ENCODE results near the gene GRID2. TPM values are rescaled to one million over a fixed set of nuclear protein-coding genes. Genes with fewer than 3 reads are reported as not detected.
"Not testable (repeated sequence)": the region's sequence is repeated elsewhere in the genome, so short reads cannot be mapped to it uniquely, and the experiment has no call there.

The GRID2 gene
- polyA plus RNA-seq, 3 donors: 3.3 to 6.3 (median 4.8) TPM

DNA sequence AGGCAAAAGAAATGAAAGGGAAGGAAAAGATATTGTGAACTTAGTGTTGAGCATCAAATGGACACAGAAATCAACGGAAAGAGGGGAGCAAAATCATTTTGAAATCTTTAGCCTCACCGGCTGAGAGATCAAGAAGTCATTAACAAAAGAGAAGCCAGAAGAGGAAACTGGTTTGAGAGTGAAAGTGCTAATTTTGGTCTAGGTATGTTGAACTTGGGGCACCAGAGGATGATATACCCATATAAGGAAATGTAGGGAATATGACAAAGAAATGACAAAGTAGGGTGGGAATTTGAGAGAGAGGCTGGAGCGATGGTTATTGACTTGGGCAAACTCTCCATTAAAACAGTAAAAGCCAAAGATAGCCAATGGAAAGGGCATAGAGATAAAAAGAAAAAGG is 1341.4 kb downstream of the GRID2 start:
- DNase-seq (ENCODE audit: extremely low read depth in 1 of 11, low read depth in 9 of 11, low spot score in 4 of 11): no peak

- DNase-seq (ENCODE audit: extremely low read depth in 1 of 11, low read depth in 9 of 11, low spot score in 4 of 11): no peak
These were observed 1342.6 kb downstream of the GRID2 start for GRCh38 chr4:93646233-93646930.

GRCh38 chr4:93648258-93648657 is 1344.5 kb downstream of the GRID2 start:
- no peak for DNase-seq (ENCODE audit: extremely low read depth in 1 of 11, low read depth in 9 of 11, low spot score in 4 of 11)

GRCh38 chr4:93649828-93650227 is 1346.1 kb downstream of the GRID2 start:
- DNase-seq (ENCODE audit: extremely low read depth in 1 of 11, low read depth in 9 of 11, low spot score in 4 of 11): no peak

DNA sequence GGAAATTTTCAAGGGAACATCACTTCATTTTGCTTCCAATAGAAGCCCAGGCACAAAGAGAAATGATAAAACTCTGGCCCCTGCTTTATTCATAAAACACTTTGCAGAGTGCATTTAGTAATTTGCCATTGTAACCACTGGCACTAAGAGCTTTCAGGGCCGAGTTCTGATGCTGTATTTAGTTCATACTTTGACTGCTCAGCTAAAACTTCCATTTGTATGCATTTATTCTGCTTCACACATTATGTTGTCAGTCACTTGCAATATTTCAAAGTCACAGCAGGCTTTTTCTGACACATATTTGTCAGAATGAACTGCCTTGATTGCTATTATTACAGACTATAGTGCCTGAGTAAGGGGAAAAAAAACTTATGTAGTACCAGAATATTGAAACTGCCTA is 1350.4 kb downstream of the GRID2 start:
- no peak for DNase-seq (ENCODE audit: extremely low read depth in 1 of 11, low read depth in 9 of 11, low spot score in 4 of 11)

GRCh38 chr4:93657527-93657926 is 1353.8 kb downstream of the GRID2 start:
- DNase-seq (ENCODE audit: extremely low read depth in 1 of 11, low read depth in 9 of 11, low spot score in 4 of 11): no peak

DNA sequence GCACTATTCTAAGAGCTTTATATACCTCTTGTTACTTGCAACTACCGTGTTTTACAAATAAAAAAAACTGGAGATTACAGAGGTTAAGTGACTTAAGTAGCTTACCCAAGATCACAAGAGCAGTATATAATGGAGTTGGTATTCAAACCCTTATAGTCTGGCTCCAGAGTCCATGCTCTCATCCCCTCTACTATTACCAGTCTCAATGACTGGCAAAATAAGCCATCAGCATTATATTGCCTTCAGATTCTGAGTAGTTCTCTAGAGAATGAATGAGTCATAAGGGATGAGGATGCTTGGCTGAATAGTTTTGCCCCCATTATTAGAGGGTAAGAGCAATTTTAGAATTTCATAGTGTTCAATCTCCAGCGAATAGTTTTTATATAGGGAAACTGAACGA is 1354.7 kb downstream of the GRID2 start:
- DNase-seq (ENCODE audit: extremely low read depth in 1 of 11, low read depth in 9 of 11, low spot score in 4 of 11): no peak

GRCh38 chr4:93659629-93660028 is 1355.9 kb downstream of the GRID2 start:
- DNase-seq (ENCODE audit: extremely low read depth in 1 of 11, low read depth in 9 of 11, low spot score in 4 of 11): no peak

DNA sequence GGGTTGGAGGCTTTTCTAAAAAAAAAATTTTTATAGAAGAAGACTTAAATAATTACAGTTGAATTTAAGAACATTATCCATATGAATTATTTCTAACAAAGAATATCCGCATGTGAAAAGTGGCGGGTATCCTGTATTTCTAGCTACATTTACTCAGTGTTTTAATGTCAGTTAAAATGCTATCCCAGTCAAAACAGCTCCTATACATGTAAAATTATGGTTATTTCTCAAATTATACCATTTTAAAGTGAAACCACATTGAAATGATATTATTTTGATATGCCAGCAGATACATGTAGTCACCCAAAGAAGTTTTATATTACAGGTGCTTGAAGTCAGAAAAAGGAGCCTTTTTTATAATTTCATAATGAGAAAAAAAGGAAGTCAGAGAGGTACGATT is 1356.3 kb downstream of the GRID2 start:
- no peak for DNase-seq (ENCODE audit: extremely low read depth in 1 of 11, low read depth in 9 of 11, low spot score in 4 of 11)

DNA sequence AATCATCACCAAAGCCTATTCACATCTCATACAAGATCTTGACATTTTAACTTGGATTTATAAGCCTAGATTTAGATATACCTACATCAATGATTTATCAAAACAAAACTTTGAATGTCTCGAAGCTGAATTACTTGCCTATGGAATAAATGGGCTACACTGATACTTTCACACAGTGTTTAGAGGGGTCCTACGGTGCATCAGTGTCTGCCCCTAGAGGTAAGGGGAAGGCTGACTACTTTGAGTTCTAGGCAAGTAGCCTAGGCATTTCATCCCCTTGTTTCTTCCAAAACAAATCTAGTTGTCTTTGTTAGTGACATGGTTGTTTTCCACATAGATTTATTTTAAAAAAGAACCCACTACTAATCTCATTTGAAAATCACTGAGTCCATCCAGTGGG is 1366.7 kb downstream of the GRID2 start:
- no peak for DNase-seq (ENCODE audit: extremely low read depth in 1 of 11, low read depth in 9 of 11, low spot score in 4 of 11)

GRCh38 chr4:93671093-93671492 is 1367.3 kb downstream of the GRID2 start:
- DNase-seq (ENCODE audit: extremely low read depth in 1 of 11, low read depth in 9 of 11, low spot score in 4 of 11): no peak

GRCh38 chr4:93676937-93677336 is 1373.2 kb downstream of the GRID2 start:
- not testable (repeated sequence) for DNase-seq (ENCODE audit: extremely low read depth in 1 of 11, low read depth in 9 of 11, low spot score in 4 of 11)

DNA sequence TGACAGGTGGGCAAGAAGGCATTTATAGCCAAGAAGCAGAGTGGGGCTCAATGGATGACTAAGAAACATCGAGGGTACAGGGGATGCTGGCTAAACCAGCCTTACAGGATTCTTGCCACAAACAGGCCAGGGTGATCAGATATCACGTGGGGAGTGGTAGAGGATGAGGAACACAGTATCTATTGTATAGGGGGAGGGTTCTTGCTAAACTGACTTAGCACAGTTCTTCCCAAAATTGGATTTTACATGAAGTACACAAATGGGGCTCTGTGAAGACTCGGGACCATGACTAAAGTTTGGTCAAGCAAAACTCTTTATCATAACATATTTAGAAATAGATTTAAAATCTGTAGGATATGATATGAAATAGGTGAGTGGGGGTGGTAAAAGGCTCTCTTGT is 1380.8 kb downstream of the GRID2 start:
- DNase-seq (ENCODE audit: extremely low read depth in 1 of 11, low read depth in 9 of 11, low spot score in 4 of 11): no peak

DNA sequence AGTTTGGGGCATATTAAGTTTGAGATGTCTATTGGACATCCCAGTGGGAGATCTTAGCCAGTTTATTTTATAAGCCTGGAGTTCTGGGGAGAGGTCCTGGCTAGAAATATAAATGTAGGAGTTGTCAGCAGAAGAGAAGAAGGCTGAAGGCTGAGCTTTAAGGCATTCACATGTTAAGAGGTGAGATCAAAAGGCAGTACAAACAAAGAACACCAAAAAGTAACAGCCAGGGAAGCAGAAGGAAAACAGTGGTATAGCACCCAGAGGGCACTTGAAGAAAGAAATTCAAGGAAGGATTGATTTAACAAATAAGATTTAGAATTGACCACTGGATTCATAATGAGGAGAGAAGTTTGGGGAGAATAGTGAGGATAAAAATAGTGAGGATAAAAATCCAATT is 1383.5 kb downstream of the GRID2 start:
- no peak for DNase-seq (ENCODE audit: extremely low read depth in 1 of 11, low read depth in 9 of 11, low spot score in 4 of 11)

GRCh38 chr4:93688978-93689377 is 1385.2 kb downstream of the GRID2 start:
- no peak for DNase-seq (ENCODE audit: extremely low read depth in 1 of 11, low read depth in 9 of 11, low spot score in 4 of 11)

DNA sequence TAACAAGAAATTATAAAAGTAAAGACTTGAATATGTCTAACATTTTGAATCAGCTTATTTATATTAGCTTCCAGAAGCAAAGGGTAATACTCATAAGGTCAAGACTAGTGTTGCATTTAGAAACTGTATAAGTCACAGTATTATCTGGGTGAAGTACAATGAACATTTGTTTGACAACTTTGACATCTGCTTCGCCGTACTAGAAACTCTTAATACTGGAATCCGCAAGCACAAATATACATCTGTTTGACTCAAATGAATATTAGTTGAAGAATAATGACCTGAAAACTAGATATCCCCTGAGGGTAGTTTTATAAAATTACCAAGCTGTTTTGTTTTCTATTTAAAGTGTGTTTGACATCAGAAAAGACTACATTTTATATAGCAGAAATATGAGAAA is 1389.4 kb downstream of the GRID2 start:
- DNase-seq (ENCODE audit: extremely low read depth in 1 of 11, low read depth in 9 of 11, low spot score in 4 of 11): peak in 2 of 11 donors; percentile 3 to 13

DNA sequence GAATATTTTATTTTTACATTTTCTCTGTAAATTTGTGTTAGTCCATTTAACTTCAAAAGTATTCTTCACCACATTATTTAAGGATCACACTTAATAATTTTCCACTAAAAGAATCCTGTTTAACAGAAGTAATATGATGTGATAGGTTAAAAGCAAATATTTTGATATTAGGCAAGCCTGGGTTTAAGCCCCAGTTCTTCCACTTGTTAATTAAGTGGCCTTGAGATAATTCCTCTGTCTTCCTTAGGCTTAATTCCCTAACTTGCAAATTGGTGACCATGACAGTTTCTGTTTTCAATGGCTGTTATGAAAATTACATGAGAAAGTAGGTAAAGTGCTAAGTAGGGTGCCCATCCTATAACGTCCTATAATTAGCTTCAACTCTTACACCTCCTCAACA is 1394.9 kb downstream of the GRID2 start:
- no peak for DNase-seq (ENCODE audit: extremely low read depth in 1 of 11, low read depth in 9 of 11, low spot score in 4 of 11)

GRCh38 chr4:93700571-93700970 is 1396.8 kb downstream of the GRID2 start:
- no peak for DNase-seq (ENCODE audit: extremely low read depth in 1 of 11, low read depth in 9 of 11, low spot score in 4 of 11)

GRCh38 chr4:93710101-93710846 is 1406.5 kb downstream of the GRID2 start:
- no peak for DNase-seq (ENCODE audit: extremely low read depth in 1 of 11, low read depth in 9 of 11, low spot score in 4 of 11)

GRCh38 chr4:93710847-93711430 is 1407.2 kb downstream of the GRID2 start:
- no peak for DNase-seq (ENCODE audit: extremely low read depth in 1 of 11, low read depth in 9 of 11, low spot score in 4 of 11)

Measured in renal cortex interstitium (tissue), 11 donors.